Tibial artery (tissue), 4 donors: ENCODE data around the gene RFTN2.

ENCODE experiments used
- DNase-seq, 2 donors: peaks; one replicate each; pipeline ENCODE4 v3.0.0-alpha.2; 2019
- H3K27ac ChIP-seq, 2 donors: fragments of 200-600 bp; sonication (generic) in 1 of 2; 1 replicate in 1 of 2; 2 replicates in 1 of 2; pipeline ENCODE4 v1.5.1; 2018 to 2019; ENCODE audit warnings: mild to moderate bottlenecking in 1 of 2
- H3K27me3 ChIP-seq, 2 donors: fragments of 200-600 bp; sonication (generic) in 1 of 2; one replicate each; pipeline versions ENCODE4 v1.5.1 to v1.6.0; 2016 to 2019
- H3K36me3 ChIP-seq, 3 donors: fragments of 200-600 bp; sonication (generic) in 2 of 3; one replicate each; pipeline ENCODE4 v1.5.1; 2016 to 2019; ENCODE audit warnings: mild to moderate bottlenecking in 2 of 3
- H3K4me1 ChIP-seq, 4 donors: fragments of 200-600 bp; sonication (generic) in 2 of 4; 1 replicate in 3 of 4; 2 replicates in 1 of 4; pipeline ENCODE4 v1.5.1; 2016 to 2019
- H3K4me3 ChIP-seq, 2 donors: fragments of 200-600 bp; sonication (generic) in 1 of 2; 1 replicate in 1 of 2; 2 replicates in 1 of 2; pipeline ENCODE4 v1.5.1; 2018 to 2019; ENCODE audit warnings: mild to moderate bottlenecking in 2 of 2
- H3K9me3 ChIP-seq, 3 donors: fragments of 200-600 bp; sonication (generic) in 1 of 3; one replicate each; pipeline ENCODE4 v1.5.1; 2016 to 2019
- intact Hi-C: fragments of 100-400 bp; cut with DNase I; formaldehyde crosslinking; loops from one replicate; pipeline ENCODE4 v1.15.0; 2023; ENCODE audit warnings: low total_unique reads
- TF ChIP-seq, protein P1 (sequence below), 2 experiments: fragments of 200-600 bp in 1 of 2; fragments of 450-650 bp in 1 of 2; IDR thresholded peaks; one replicate each; pipeline ENCODE4 v1.5.1; 2017 to 2019; ENCODE audit warnings: antibody characterized with exemption in 2 of 2, mild to moderate bottlenecking in 1 of 2, moderate library complexity in 1 of 2

Gene RFTN2

DNA sequence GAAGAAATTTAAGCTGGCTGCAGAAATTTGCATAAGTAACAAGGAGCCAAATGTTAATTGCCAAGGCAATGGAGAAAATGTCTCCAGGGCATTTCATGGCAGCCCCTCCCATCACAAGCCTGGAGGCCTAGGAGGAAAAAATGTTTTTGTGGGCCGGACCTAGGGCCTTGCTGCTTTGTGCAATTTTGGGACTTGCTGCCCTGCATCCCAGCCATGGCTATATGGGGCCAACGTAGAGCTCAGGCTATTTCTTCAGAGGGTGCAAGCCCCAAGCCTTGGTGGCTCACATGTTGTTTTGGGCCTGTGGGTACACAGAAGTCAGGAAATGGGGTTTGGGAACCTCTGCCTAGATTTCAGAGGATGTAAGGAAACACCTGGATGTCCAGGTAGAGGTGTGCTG lies 101.8 kb downstream of the RFTN2 start:
- Histone ChIP-seq H3K27ac (no peak overlapping the region), H3K9me3 (peaks cover 0 to 7% (median 0%) of the 10 kb centered on the region in 3 donors), H3K4me3 (no peak overlapping the region), H3K36me3 (peaks cover 0 to 6% (median 0%) of the 10 kb centered on the region in 3 donors), H3K4me1 (peaks cover 0 to 21% (median 3%) of the 10 kb centered on the region in 4 donors), H3K27me3 (no peaks in the 10 kb centered on the region)
- no peak for DNase-seq
- intact Hi-C loops = no loop called here
- TF ChIP-seq, protein P1, sequence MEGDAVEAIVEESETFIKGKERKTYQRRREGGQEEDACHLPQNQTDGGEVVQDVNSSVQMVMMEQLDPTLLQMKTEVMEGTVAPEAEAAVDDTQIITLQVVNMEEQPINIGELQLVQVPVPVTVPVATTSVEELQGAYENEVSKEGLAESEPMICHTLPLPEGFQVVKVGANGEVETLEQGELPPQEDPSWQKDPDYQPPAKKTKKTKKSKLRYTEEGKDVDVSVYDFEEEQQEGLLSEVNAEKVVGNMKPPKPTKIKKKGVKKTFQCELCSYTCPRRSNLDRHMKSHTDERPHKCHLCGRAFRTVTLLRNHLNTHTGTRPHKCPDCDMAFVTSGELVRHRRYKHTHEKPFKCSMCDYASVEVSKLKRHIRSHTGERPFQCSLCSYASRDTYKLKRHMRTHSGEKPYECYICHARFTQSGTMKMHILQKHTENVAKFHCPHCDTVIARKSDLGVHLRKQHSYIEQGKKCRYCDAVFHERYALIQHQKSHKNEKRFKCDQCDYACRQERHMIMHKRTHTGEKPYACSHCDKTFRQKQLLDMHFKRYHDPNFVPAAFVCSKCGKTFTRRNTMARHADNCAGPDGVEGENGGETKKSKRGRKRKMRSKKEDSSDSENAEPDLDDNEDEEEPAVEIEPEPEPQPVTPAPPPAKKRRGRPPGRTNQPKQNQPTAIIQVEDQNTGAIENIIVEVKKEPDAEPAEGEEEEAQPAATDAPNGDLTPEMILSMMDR (IDR thresholded peaks at IDR 0.05) = no peak

DNA sequence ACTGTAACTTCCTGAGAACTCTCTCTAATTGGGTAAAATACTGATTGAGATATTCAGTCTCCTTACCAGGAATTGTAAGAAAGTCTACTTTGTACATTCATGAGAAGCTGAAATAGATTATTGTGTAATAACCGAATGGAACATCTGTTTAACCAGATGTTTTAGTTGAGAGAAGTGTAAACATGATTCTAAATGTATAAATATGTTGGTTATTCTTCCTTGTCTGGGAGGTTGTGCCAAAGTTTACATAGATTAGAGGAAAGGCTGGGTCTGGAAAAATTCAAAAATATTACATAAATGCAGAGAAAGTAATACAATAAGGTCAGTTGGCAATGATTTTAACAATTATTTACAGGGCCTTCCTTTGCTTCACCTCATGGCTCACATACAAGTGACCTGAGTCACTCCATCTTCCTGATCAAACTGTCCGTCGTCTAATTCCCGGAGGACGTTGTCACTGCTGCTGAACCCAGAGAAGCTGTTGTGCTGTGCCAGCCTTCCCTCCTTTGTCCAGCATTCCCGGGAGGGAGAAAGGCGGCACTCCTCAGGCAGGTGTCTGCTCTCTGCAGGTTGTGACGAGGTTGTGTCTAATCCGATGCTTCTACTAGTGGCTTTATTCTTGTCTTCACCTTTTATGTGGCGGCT lies 103.6 kb downstream of the RFTN2 start:
- intact Hi-C loops = no loop called here
- TF ChIP-seq, protein P1 (IDR thresholded peaks at IDR 0.05) = no peak
- DNase-seq = no peak
- Histone ChIP-seq H3K36me3 (peaks cover 0 to 9% (median 6%) of the 10 kb centered on the region in 3 donors), H3K4me3 (no peak overlapping the region), H3K9me3 (peaks cover 0 to 7% (median 0%) of the 10 kb centered on the region in 3 donors), H3K4me1 (peaks cover 0 to 10% (median under 1%) of the 10 kb centered on the region in 4 donors), H3K27me3 (no peaks in the 10 kb centered on the region), H3K27ac (no peak overlapping the region)

DNA sequence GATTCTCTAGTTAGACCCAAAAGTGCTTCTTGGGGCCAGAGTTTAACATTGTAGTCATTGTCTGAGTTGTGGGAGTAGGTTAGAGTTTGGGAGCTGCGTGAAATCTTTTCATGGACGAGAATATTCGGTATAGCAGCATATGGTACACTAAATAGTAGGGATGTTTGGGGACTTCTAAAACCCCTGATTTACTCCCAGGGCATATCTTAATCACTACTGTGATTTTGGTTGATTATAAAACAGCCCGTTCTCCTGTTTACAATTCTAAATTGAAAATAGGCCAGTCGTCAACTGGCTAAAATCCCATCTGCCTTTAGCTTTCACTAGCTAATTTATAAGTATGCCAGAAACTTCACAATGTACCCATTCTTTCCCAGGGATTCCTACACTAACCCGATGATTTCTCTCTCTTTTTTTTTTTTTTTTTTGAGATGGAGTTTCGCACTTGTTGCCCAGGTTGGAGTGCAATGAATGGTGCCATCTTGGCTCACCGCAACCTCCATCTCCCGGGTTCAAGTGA lies 115.2 kb downstream of the RFTN2 start:
- intact Hi-C loops = no loop called here
- H3K27ac ChIP-seq = no peak overlapping the region
- H3K4me3 ChIP-seq = no peak overlapping the region
- TF ChIP-seq, protein P1 (IDR thresholded peaks at IDR 0.05) = no peak
- peaks cover 0 to 13% (median 3%) of the 10 kb centered on the region in 4 donors for H3K4me1 ChIP-seq
- no peaks in the 10 kb centered on the region for H3K9me3 ChIP-seq
- H3K27me3 ChIP-seq = no peaks in the 10 kb centered on the region
- no peak for DNase-seq
- peaks cover 0 to 14% (median 9%) of the 10 kb centered on the region in 3 donors for H3K36me3 ChIP-seq

DNA sequence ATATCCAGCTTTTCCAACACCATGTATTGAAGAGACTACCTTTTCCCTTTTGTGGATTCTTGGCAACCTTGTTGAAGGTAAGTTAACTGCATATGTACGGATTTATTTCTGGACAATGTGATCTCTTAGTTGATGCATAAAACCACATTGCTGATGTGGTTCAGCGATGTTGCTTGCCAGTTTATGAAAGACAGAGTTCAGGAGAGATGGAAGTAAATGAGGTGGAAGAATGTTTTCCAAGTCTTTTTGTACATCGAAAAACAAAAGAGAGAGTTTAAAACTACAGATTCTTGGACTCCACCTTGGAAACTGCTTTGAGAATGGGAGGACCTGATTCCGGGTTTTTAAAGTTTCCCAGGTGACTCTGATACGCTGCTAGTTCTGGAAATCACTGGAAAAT lies 115.7 kb downstream of the RFTN2 start:
- Histone ChIP-seq H3K27me3 (no peaks in the 10 kb centered on the region), H3K9me3 (no peaks in the 10 kb centered on the region), H3K27ac (no peak overlapping the region), H3K4me1 (peaks cover 0 to 13% (median 3%) of the 10 kb centered on the region in 4 donors), H3K36me3 (peaks cover 0 to 15% (median 9%) of the 10 kb centered on the region in 3 donors), H3K4me3 (no peak overlapping the region)
- intact Hi-C loops = no loop called here
- no peak for DNase-seq
- TF ChIP-seq, protein P1 (IDR thresholded peaks at IDR 0.05) = no peak

DNA sequence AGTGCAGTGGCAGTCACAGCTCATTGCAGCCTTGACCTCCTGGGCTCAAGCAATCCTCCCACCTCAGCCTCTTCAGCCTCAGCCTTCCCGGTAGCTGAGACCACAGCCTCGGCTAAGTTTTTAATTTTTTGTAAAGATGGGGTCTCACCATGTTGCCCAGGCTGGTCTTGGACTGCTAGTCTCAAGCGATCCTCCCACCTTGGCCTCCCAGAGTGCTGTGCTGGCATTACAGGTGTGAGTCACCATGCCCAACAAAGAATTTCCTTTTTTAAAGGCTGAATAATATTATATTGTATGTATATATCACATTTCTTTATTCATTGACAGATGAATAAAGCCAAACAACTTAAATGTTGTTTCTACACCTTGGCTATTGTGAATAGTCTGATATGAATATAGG lies 117.0 kb downstream of the RFTN2 start:
- Histone ChIP-seq H3K27me3 (no peaks in the 10 kb centered on the region), H3K4me3 (no peak overlapping the region), H3K9me3 (no peaks in the 10 kb centered on the region), H3K27ac (no peak overlapping the region), H3K4me1 (peaks cover 0 to 13% (median 3%) of the 10 kb centered on the region in 4 donors), H3K36me3 (peaks cover 10 to 28% (median 21%) of the 10 kb centered on the region in 3 donors)
- TF ChIP-seq, protein P1 (IDR thresholded peaks at IDR 0.05) = no peak
- intact Hi-C loops = no loop called here
- no peak for DNase-seq
